ENCODE data around the gene MARCHF10. TPM values are rescaled to one million over a fixed set of nuclear protein-coding genes. Genes with fewer than 3 reads are reported as not detected.
"Not testable (repeated sequence)": the region's sequence is repeated elsewhere in the genome, so short reads cannot be mapped to it uniquely, and the experiment has no call there.

The MARCHF10 gene, protein sequence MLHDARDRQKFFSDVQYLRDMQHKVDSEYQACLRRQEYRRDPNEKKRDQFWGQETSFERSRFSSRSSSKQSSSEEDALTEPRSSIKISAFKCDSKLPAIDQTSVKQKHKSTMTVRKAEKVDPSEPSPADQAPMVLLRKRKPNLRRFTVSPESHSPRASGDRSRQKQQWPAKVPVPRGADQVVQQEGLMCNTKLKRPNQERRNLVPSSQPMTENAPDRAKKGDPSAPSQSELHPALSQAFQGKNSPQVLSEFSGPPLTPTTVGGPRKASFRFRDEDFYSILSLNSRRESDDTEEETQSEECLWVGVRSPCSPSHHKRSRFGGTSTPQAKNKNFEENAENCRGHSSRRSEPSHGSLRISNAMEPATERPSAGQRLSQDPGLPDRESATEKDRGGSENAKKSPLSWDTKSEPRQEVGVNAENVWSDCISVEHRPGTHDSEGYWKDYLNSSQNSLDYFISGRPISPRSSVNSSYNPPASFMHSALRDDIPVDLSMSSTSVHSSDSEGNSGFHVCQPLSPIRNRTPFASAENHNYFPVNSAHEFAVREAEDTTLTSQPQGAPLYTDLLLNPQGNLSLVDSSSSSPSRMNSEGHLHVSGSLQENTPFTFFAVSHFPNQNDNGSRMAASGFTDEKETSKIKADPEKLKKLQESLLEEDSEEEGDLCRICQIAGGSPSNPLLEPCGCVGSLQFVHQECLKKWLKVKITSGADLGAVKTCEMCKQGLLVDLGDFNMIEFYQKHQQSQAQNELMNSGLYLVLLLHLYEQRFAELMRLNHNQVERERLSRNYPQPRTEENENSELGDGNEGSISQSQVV
- not detected in 2 replicates for total RNA-seq

- intact Hi-C loops (cut with micrococcal nuclease), result no loop called here
Observed at GRCh38 chr17:62807812-62808575, at the start of gene MARCHF10. TSS of gene MARCHF10 (minus strand) at chr17:62808314. CDS start at chr17:62801735, 6,579 bp downstream.

- intact Hi-C loops (cut with micrococcal nuclease), result no loop called here
Observed at GRCh38 chr17:62857526-62857925, 49.4 kb upstream of the MARCHF10 start.

DNA sequence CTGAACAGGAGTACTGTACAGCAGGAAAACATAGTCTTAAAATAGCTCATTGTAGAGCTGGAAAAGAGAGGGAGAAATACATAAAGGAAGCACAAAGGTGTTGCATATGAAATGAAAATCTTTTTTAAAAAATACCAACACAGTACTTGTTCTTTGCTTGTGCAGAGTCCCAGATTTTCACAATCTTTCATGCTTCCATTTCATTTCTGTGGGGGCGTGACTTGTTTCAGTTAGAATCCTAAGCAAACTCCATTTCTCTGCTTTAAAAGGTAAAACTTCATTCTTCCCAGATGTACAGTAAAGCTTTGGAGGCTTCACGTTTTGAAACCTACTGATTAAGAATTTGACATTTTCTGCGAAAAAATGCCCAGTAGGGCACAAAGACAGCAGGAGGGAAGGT is 48.5 kb upstream of the MARCHF10 start:
- intact Hi-C loops (cut with micrococcal nuclease), result no loop called here

- intact Hi-C loops (cut with micrococcal nuclease), result no loop called here
Observed at GRCh38 chr17:62855156-62855555, 47.0 kb upstream of the MARCHF10 start.

GRCh38 chr17:62854098-62854680 is 46.1 kb upstream of the MARCHF10 start:
- intact Hi-C loops (cut with micrococcal nuclease), result no loop called here

GRCh38 chr17:62852195-62852594 is 44.1 kb upstream of the MARCHF10 start:
- intact Hi-C loops (cut with micrococcal nuclease), result no loop called here

- intact Hi-C loops (cut with micrococcal nuclease), result not testable (repeated sequence)
Observed at GRCh38 chr17:62849591-62850415, 41.7 kb upstream of the MARCHF10 start.

- intact Hi-C loops (cut with micrococcal nuclease), result no loop called here
Observed at GRCh38 chr17:62848334-62848733, 40.2 kb upstream of the MARCHF10 start.

GRCh38 chr17:62847426-62847825 is 39.3 kb upstream of the MARCHF10 start:
- intact Hi-C loops (cut with micrococcal nuclease), result no loop called here

DNA sequence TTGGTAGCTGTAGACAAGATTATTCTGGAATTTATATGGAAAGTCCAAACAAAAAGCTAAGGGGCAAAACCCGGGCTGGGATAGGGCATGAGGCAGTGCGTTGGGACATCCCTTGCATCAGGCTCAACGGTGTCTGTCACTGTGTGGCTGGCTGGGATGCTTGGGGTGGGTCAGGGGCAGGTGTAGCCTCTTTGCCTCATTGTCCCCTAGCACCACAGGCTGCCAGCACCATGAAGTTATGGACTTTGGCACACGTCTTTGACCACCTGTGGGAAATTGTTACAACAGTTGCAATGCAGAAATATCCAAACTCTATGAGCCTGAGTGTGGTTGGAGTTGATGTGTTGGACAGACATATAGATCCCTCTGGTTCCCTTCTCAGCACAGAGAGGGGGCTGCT is 32.8 kb upstream of the MARCHF10 start:
- intact Hi-C loops (cut with micrococcal nuclease), result no loop called here

GRCh38 chr17:62833816-62834215 is 25.7 kb upstream of the MARCHF10 start:
- intact Hi-C loops (cut with micrococcal nuclease), result not testable (repeated sequence)

- intact Hi-C loops (cut with micrococcal nuclease), result no loop called here
Observed at GRCh38 chr17:62832405-62832804, 24.3 kb upstream of the MARCHF10 start.

DNA sequence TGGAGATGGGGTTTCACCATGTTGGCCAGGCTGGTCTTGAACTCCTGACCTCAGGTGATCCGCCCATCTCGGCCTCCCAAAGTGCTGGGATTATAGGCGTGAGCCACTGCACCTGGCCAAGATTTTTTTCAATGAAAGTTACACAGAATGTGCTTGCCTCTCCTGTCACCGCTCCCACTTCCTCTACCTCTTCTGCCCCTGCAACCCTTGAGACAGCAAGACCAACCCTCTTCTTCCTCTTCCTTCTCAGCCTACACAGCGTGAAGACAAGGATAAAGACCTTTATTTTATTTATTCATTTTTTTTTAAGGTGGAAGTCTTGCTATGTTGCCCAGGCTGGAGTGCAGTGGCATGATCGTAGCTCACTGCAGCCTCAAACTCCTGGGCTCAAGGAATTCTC is 23.0 kb upstream of the MARCHF10 start:
- intact Hi-C loops (cut with micrococcal nuclease), result not testable (repeated sequence)

DNA sequence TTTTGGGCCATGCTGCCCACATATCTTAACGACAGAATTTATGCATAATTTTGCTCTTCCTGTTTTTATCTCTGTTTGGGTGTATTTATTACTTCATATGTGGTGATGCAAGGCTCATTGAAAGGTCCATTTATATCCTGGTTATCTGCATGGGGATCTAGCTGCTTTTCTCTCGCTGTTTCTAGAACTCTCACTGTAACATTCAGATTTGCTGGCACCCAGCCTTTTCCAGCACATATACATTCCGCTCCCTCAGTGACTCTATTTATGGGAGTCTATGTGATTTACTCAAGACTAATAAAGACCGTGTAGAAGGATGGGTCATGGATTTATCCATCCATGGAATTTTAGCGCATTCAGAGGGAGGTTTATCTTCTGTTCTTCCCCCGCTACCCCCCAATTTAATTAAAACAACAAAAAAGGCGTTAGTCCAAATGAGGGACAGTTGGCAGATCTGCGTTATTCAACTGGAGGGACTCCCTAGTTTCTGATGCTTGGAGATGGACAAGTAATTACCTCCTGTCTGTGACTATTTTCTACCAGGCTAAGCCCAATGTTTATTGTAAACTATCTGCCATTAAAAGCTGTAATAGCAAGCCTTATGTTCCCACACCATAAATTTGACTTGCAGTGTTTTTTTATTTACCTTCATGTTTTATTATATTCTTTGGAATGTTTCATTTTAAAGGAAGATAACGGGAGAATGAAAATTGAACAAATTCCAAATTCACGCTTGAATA is 19.8 kb upstream of the MARCHF10 start:
- intact Hi-C loops (cut with micrococcal nuclease), result no loop called here

DNA sequence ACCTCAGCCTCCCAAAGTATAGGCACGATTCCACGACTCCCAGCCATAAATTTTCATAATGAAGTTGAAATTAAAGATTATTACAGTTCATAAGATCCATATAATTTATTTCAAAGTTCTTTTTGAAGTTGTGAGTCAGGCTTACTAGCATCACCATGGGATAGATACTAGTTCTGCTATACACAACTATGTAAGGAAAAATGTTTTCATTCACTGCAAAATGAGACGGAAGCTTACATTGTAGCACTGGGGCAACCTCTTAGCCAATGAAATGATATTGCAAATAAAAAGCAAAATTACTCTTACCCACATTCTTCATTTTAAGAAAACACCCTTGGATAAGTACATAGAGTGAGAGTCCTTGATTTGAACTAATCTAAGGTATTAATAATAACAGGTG is 18.8 kb upstream of the MARCHF10 start:
- intact Hi-C loops (cut with micrococcal nuclease), result no loop called here

- intact Hi-C loops (cut with micrococcal nuclease), result no loop called here
Observed at GRCh38 chr17:62825182-62825581, 17.1 kb upstream of the MARCHF10 start.

DNA sequence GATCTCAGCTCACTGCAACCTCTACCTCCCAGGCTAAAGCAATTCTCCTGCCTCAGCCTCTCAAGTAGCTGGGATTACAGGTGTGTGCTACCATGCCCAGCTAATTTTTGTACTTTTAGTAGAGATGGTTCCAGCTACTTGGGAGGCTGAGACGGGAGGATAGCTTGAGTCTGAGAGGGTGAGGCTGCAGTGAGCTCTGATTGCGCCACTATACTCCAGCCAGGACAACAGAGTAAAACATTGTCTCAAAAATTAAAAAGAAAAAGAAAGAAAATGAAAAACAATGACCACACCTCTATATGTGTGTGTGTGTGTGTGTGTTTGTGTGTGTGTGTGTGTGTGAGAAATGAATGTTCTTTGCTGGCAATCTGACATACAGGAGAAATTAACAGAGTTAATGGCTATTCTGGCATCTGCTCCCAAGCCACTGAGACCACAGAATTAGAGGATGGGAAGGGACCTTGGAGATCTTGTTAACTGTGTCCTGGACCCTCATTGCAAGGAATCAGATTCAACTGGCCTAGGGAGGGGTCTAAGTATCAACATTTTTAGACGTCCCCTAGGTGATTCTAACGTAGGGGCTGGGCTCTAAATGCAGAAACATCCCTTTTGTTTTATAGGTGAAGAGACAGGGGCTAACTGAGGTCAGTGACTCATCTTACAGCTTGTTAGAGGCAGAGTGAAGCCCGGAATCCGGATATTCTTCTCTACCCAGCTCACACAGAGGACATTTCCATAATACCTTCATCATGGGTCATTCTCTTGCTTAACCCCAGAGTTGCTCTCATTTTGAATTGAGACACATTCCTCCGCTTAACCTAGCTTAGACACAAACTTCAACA is 16.4 kb upstream of the MARCHF10 start:
- intact Hi-C loops (cut with micrococcal nuclease), result no loop called here

DNA sequence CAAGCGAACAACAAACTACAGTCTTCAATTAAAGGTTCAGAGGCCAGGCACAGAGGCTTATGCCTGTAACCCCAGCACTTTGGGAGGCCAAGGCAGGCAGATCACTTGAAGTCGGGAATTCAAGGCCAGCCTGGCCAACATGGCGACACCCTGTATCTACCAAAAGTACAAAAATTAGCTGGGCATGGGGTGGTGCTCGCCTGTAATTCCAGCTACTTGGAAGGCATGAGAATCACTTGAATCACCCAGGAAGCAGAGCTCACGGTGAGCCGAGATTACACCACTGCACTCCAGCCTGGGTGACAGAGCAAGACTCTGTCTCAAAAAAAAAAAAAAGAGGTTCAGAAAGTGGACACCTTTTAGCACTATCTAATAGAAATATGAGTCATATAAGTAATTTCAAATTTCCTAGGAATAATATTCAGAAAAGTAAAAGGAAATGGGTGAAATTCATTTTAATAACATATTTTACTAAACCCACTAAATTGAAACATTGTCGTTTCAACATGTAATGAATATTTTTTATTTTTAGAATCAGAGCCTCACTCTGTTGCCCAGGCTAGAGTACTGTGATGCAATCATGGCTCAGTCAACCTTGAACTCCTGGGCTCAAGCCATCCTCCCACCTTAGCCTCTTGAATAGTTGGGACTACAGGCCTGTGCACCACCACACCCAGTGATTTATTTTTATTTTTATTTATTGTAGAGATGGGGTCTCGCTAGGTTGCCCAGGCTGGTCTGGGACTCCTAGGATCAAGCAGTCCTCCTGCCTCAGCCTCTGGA is 15.2 kb upstream of the MARCHF10 start:
- intact Hi-C loops (cut with micrococcal nuclease), result no loop called here
